SK-N-SH treated with all-trans-retinoic acid at 6 μM for 48 hours (cell line): ENCODE measurements around the gene CCDC170.

Experiments used
- CSRNP3 ChIP-seq: fragments of 250-450 bp; sonication (Bioruptor Pico); IDR thresholded peaks from 2 replicates; pipeline ENCODE4 v1.5.1; 2021; ENCODE audit warnings: mild to moderate bottlenecking, moderate library complexity
- OSR1 ChIP-seq: fragments of 250-450 bp; sonication (Bioruptor Pico); IDR thresholded peaks from 2 replicates; pipeline ENCODE4 v1.8.0; 2022; ENCODE audit warnings: moderate library complexity, mild to moderate bottlenecking, inconsistent platforms
- PATZ1 ChIP-seq: fragments of 250-450 bp; sonication (Bioruptor Pico); IDR thresholded peaks from 2 replicates; pipeline ENCODE4 v1.8.0; 2020; ENCODE audit warnings: mild to moderate bottlenecking, moderate library complexity, borderline replicate concordance
- RARB ChIP-seq: fragments of 250-450 bp; sonication (Bioruptor Pico); IDR thresholded peaks from 2 replicates; pipeline ENCODE4 v1.8.0; 2021; ENCODE audit warnings: mild to moderate bottlenecking, moderate library complexity
- TSHZ2 ChIP-seq: fragments of 250-450 bp; sonication (Bioruptor Pico); IDR thresholded peaks from 2 replicates; pipeline ENCODE4 v1.5.0; 2020; ENCODE audit warnings: mild to moderate bottlenecking, moderate library complexity
- ZNF8 ChIP-seq: fragments of 450-650 bp; formaldehyde crosslinking; IDR thresholded peaks from 2 replicates; pipeline ENCODE4 v1.5.0; 2020; ENCODE audit warnings: mild to moderate bottlenecking, moderate library complexity

- TF ChIP-seq PATZ1 (CRISPR knock-in tag) (no peak), RARB (CRISPR knock-in tag) (no peak), OSR1 (no peak), ZNF8 (CRISPR knock-in tag) (no peak), CSRNP3 (CRISPR knock-in tag) (no peak), TSHZ2 (CRISPR knock-in tag) (no peak)
Measured at GRCh38 chr6:151499551-151499950, 5.7 kb downstream of the CCDC170 start.
